Osteoblast (primary cell): ENCODE data around the gene AP1G2. TPM values are rescaled to one million over a fixed set of nuclear protein-coding genes. Genes with fewer than 3 reads are reported as not detected.

Source experiments
- DNase-seq: peaks from one replicate; pipeline ENCODE4 v3.0.0; 2011; ENCODE audit warnings: low spot score, mixed read lengths; ENCODE audit not compliant: insufficient read length; ENCODE audit errors: missing footprints
- H2AFZ ChIP-seq: 2 replicates; pipeline ENCODE4 v1.6.0; 2011; ENCODE audit warnings: mild to moderate bottlenecking, low read length
- H3K27ac ChIP-seq: 2 replicates; pipeline ENCODE4 v1.5.1; 2011; ENCODE audit warnings: mild to moderate bottlenecking, low read depth, low read length, moderate library complexity
- H3K27me3 ChIP-seq: 2 replicates; pipeline ENCODE4 v1.6.0; 2012; ENCODE audit warnings: mild to moderate bottlenecking, control low read depth, inconsistent platforms, low read length, moderate library complexity; ENCODE audit not compliant: insufficient read depth
- H3K36me3 ChIP-seq: 2 replicates; pipeline ENCODE4 v1.5.1; 2011; ENCODE audit warnings: mild to moderate bottlenecking, low read length, control low read depth, moderate library complexity; ENCODE audit not compliant: insufficient read depth
- H3K4me1 ChIP-seq: 2 replicates; pipeline ENCODE4 v1.5.1; 2011; ENCODE audit warnings: mild to moderate bottlenecking, low read length, control low read depth, moderate library complexity; ENCODE audit not compliant: insufficient read depth
- H3K4me2 ChIP-seq: 2 replicates; pipeline ENCODE4 v1.6.0; 2011; ENCODE audit warnings: mild to moderate bottlenecking, low read length; ENCODE audit not compliant: insufficient read depth
- H3K4me3 ChIP-seq: fragments of 200-600 bp; sonication (generic); 3 replicates; pipeline ENCODE4 v1.5.1; 2012; ENCODE audit warnings: mild to moderate bottlenecking, low read length, inconsistent platforms; ENCODE audit not compliant: insufficient read depth
- H3K79me2 ChIP-seq: 2 replicates; pipeline ENCODE4 v1.6.0; 2012; ENCODE audit warnings: mild to moderate bottlenecking, low read length, control low read depth, inconsistent platforms; ENCODE audit not compliant: insufficient read depth
- H3K9me3 ChIP-seq: 2 replicates; pipeline ENCODE4 v1.5.1; 2011; ENCODE audit warnings: low read depth, low read length, control low read depth
- H4K20me1 ChIP-seq: 2 replicates; pipeline ENCODE4 v1.6.0; 2012; ENCODE audit warnings: mild to moderate bottlenecking, low read length, control low read depth; ENCODE audit not compliant: insufficient read depth
- total RNA-seq: library from RNA; depleted of rRNA; stranded (reverse); fragments of >200 nt; gene quantifications from 2 replicates; pipeline ENCODE4 v1.2.3, GENCODE V29; 2012
- TF ChIP-seq, protein P1 (sequence below): IDR thresholded peaks from 2 replicates; pipeline ENCODE4 v1.5.1; 2011; ENCODE audit warnings: mild to moderate bottlenecking, low read depth, low read length, moderate library complexity; ENCODE audit errors: extremely low read depth

AP1G2 gene
- total RNA-seq, 1 donor, result 10.9 TPM

DNA sequence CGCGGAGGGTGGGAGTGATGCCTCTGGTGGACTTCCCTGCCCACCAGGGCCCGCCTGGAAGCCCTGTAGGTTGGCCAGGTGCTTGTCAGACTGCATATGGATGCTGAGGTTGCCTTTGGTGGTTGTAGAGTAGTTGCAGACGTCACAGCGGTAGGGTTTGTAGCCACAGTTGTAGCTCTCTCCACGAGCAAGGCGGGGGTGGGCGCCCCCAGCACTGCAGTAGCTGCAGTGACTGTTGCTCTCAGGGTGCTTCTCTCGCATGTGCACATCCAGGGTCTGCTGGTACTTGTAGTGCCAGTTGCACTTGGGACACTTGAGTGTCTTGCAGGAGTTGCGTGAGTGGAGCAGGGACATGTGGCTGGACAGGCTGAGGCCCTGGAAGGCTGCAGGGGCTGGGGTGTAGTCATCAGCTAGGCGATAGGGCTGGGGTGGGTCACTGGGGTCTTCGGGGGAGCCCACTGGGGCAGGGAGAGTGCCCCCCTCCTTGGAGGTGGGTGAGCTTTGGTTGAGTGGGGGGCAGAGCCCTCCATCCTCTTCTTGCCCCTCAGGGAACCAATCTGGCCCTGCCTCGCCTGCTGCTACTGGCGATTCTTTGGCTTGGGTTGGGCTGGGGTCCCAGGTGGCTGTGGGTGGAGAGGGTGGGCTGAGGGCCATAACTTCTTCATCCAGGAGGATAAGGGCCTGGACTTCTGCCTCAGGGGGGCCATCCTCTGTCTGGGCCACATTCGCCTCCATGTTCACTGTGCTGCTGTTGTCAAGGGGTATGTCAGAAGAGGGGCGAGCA lies 33.7 kb downstream of the AP1G2 start:
- TF ChIP-seq, protein P1, sequence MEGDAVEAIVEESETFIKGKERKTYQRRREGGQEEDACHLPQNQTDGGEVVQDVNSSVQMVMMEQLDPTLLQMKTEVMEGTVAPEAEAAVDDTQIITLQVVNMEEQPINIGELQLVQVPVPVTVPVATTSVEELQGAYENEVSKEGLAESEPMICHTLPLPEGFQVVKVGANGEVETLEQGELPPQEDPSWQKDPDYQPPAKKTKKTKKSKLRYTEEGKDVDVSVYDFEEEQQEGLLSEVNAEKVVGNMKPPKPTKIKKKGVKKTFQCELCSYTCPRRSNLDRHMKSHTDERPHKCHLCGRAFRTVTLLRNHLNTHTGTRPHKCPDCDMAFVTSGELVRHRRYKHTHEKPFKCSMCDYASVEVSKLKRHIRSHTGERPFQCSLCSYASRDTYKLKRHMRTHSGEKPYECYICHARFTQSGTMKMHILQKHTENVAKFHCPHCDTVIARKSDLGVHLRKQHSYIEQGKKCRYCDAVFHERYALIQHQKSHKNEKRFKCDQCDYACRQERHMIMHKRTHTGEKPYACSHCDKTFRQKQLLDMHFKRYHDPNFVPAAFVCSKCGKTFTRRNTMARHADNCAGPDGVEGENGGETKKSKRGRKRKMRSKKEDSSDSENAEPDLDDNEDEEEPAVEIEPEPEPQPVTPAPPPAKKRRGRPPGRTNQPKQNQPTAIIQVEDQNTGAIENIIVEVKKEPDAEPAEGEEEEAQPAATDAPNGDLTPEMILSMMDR, result no peak
- Histone ChIP-seq H4K20me1 (no peaks in the 10 kb centered on the region), H2AFZ (no peak overlapping the region), H3K9me3 (no peaks in the 10 kb centered on the region), H3K4me3 (no peak overlapping the region), H3K36me3 (no peaks in the 10 kb centered on the region), H3K27me3 (no peaks in the 10 kb centered on the region), H3K27ac (no peak overlapping the region), H3K79me2 (no peaks in the 10 kb centered on the region), H3K4me1 (peaks cover 4% of the 10 kb centered on the region), H3K4me2 (no peak overlapping the region)
- DNase-seq, result peak; percentile 52

GRCh38 chr14:23532658-23533057 lies 34.9 kb downstream of the AP1G2 start:
- Histone ChIP-seq H3K27me3 (no peaks in the 10 kb centered on the region), H4K20me1 (no peaks in the 10 kb centered on the region), H3K79me2 (no peaks in the 10 kb centered on the region), H3K4me2 (no peak overlapping the region), H3K36me3 (peaks cover 3% of the 10 kb centered on the region), H3K27ac (no peak overlapping the region), H3K4me1 (no peaks in the 10 kb centered on the region), H2AFZ (no peak overlapping the region), H3K9me3 (no peaks in the 10 kb centered on the region), H3K4me3 (no peak overlapping the region)
- no peak for DNase-seq
- TF ChIP-seq, protein P1, result no peak

- no peak overlapping the region for H2AFZ ChIP-seq
- no peak overlapping the region for H3K27ac ChIP-seq
- H3K4me1 ChIP-seq, result no peaks in the 10 kb centered on the region
Observed at GRCh38 chr14:23531391-23531790, 36.2 kb downstream of the AP1G2 start.

DNA sequence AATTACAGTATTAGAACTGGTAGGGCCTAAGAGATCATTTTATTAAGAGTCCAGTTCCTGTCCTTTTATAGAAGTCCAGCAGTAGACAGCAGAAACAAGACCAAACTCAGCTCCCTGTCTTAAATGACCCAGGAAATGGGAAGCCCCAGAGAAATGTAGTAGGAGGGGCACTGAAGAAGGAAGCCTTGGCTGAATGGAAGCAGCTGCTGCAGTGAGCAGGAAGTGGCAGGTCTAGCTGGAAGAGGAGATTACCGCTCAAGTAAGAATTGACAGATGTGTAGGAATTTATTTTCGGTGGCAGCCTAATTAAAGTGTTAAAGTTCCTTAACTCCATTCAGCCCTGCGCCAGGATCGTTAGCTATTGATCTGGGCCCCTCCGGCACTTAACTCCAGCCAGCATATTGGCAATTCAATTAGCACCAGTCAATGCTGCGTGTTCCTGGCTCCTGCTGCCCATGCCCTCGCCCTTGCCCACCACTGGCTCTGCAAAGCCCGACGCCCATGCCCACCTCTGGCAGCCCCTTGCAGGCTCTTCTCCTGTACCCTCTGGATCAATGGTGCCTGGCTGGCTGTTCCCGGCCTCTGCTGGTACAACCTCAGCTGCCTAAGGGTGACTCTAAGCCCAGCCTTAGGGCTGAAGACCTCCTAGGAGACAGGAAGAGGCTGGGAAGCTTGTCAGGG lies 37.1 kb downstream of the AP1G2 start:
- peak; percentile 41 for DNase-seq
- no peak overlapping the region for H3K27ac ChIP-seq
- no peaks in the 10 kb centered on the region for H4K20me1 ChIP-seq
- H3K36me3 ChIP-seq, result peaks cover 3% of the 10 kb centered on the region
- no peak overlapping the region for H3K4me3 ChIP-seq
- no peaks in the 10 kb centered on the region for H3K4me1 ChIP-seq
- H3K4me2 ChIP-seq, result no peak overlapping the region
- H2AFZ ChIP-seq, result no peak overlapping the region
- TF ChIP-seq, protein P1, result no peak
- H3K79me2 ChIP-seq, result no peaks in the 10 kb centered on the region
- H3K27me3 ChIP-seq, result no peaks in the 10 kb centered on the region
- H3K9me3 ChIP-seq, result no peaks in the 10 kb centered on the region

More at GRCh38 chr14:23531391-23531790, 36.2 kb downstream of the AP1G2 start:
- no peak overlapping the region for H3K4me3 ChIP-seq
- peaks cover 3% of the 10 kb centered on the region for H3K36me3 ChIP-seq
- H4K20me1 ChIP-seq, result no peaks in the 10 kb centered on the region
- H3K4me2 ChIP-seq, result no peak overlapping the region
- no peaks in the 10 kb centered on the region for H3K9me3 ChIP-seq
- TF ChIP-seq, protein P1, result no peak
- H3K27me3 ChIP-seq, result no peaks in the 10 kb centered on the region
- DNase-seq, result peak; percentile 47
- no peaks in the 10 kb centered on the region for H3K79me2 ChIP-seq
